NCI-H2171 treated with DMSO at 0.1 percent for 48 hours (cell line): ENCODE data around the gene KAT8.

Source experiments
- DNase-seq: peaks from one replicate; lab custom pipeline; 2025; lab: John Stamatoyannopoulos, UW

KAT8 gene

DNA sequence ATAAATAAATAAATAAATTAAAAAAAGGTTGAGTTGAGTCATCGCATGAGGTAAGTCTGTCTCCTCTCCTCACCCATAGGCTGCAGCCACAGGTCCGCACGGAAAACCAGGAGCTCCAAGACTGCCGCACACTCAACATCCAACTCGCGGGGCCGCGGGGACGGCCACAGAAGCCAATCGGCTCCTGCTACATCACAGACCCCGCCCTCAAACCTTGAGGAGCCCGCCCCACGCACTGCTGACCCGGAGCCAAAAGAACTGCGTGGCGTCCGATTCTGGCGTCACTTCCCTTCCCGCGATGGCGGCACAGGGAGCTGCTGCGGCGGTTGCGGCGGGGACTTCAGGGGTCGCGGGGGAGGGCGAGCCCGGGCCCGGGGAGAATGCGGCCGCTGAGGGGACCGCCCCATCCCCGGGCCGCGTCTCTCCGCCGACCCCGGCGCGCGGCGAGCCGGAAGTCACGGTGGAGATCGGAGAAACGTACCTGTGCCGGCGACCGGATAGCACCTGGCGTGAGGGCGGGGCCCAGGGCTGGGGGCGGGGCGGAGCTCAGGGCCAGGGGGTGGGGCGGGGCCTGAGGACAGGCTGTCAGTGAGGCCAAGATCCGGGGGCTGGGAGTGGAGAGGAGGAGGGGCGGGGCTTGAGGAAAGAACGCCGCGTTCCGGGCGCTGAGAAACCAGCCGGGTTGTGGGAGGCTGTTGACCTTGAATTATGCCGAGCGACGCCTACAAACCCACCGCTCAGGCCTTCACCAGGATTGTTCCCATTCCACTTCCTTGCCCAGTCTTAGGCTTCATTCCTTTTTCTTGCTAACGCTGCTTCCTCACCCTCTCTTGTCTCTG lies at the start of gene KAT8:
Gene KAT8 (plus strand): TSS at position 281 of the 839 bp plus-strand sequence. CDS start 18 bp downstream, at position 299.
- DNase-seq, result peak; percentile 98

DNA sequence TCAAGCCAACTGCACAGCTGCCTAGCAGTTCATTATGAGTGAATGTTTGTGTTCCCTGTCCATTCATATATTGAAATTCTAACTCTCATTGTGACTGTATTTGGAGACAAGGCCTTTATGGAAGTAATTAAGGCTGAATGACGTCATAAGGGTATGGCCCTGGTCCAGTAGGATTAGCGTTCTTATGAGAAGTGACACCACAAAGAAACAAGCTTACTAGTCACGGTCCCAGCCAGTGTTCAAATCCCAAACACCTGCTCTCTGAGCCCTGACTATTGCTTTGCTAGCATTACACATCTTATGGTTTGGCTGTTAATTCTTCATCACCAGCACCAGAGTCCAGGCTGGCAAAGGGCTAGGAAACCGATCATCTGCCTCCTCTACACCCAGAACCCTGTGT lies 45.6 kb upstream of the KAT8 start:
- no peak for DNase-seq

GRCh38 chr16:31072540-31073141 lies 44.8 kb upstream of the KAT8 start:
- DNase-seq, result no peak

GRCh38 chr16:31073142-31073969 lies 44.1 kb upstream of the KAT8 start:
- peak; percentile 87 for DNase-seq

DNA sequence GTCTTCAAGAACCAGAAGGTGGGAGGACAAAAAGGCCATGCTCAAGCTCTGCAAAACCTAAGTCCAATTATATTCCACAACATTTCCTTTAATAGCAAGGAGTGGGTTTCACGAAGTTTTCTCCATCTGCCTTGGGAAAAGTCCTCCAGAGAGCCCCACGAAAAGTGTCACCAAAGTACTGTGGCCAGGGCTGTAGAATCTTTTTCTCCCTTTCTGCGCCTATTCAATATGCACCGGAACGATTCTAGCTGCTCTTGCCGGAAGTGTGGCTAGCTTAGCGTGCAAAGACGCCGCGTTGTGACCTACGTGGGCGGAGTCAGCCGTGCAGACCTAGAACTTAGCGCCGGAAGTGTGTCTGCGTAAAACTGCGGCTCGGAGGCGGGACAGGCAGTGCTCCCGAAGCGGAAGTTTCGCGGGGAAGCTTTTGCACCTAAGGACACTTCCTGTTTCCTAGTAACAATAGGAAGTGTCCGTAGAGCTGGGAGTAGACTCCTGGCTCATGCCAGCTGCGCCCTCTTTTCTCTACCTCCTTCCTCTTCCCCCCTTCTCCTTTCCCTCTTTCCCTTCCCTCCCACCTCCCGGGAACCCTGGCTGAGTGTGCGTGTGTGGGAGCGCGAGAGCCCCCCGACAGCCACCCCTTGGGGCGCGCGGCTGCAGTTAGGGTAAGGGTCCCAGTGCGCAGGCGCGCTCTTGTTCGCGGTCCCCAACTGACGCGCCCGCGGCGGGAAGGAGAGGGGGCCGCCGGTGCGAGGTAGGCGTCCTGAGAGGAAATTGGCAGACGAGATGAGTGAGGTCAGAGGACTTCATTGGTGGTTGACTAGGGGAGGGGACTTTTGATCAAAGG lies 43.3 kb upstream of the KAT8 start, which contains the start of the genes ZNF646 and ZNF668:
Gene ZNF646 (plus strand): TSS at position 453 of the 844 bp plus-strand sequence. CDS start 1,903 bp downstream, outside the sequence.
Gene ZNF668 (minus strand): TSS at position 271 of the 844 bp plus-strand sequence. CDS start 9,781 bp downstream, outside the sequence.
- DNase-seq, result peak; percentile 100

GRCh38 chr16:31074814-31075183 lies 42.7 kb upstream of the KAT8 start:
- DNase-seq, result no peak

- no peak for DNase-seq
These were observed 41.1 kb upstream of the KAT8 start for GRCh38 chr16:31076319-31076718.

- no peak for DNase-seq
These were observed 40.4 kb upstream of the KAT8 start for GRCh38 chr16:31077024-31077423.

GRCh38 chr16:31077592-31078396 lies 39.7 kb upstream of the KAT8 start:
- no peak for DNase-seq

DNA sequence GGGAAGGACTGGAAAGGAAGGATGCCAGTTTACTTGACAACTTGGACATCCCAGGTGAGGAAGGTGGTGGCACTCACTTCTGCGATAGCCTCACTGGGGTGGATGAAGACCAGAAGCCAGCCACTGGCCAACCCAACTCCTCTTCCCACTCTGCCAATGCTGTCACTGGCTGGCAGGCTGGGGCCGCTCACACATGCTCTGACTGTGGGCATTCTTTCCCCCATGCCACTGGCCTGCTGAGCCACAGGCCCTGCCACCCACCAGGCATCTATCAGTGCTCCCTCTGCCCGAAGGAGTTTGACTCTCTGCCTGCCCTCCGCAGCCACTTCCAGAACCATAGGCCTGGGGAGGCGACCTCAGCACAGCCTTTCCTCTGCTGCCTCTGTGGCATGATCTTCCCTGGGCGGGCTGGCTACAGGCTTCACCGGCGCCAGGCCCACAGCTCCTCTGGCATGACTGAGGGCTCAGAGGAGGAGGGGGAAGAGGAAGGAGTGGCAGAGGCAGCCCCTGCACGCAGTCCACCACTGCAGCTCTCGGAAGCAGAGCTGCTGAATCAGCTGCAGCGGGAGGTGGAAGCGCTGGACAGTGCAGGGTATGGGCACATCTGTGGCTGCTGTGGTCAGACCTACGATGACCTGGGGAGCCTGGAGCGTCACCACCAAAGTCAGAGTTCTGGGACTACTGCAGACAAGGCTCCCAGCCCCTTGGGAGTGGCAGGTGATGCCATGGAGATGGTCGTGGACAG lies 38.7 kb upstream of the KAT8 start:
- DNase-seq, result no peak

DNA sequence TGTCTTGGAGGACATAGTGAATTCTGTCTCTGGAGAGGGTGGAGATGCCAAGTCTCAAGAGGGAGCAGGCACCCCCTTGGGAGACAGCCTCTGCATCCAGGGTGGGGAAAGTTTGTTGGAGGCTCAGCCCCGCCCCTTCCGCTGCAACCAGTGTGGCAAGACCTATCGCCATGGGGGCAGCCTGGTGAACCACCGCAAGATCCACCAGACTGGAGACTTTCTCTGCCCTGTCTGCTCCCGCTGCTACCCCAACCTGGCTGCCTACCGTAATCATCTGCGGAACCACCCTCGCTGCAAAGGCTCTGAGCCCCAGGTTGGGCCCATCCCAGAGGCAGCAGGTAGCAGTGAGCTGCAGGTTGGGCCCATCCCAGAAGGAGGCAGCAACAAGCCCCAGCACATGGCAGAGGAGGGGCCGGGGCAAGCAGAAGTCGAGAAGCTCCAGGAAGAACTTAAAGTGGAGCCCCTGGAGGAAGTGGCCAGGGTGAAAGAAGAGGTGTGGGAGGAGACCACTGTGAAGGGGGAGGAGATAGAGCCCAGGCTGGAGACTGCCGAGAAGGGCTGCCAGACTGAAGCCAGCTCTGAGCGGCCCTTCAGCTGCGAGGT lies 38.0 kb upstream of the KAT8 start:
- no peak for DNase-seq

GRCh38 chr16:31080035-31080629 lies 37.3 kb upstream of the KAT8 start:
- DNase-seq, result no peak

DNA sequence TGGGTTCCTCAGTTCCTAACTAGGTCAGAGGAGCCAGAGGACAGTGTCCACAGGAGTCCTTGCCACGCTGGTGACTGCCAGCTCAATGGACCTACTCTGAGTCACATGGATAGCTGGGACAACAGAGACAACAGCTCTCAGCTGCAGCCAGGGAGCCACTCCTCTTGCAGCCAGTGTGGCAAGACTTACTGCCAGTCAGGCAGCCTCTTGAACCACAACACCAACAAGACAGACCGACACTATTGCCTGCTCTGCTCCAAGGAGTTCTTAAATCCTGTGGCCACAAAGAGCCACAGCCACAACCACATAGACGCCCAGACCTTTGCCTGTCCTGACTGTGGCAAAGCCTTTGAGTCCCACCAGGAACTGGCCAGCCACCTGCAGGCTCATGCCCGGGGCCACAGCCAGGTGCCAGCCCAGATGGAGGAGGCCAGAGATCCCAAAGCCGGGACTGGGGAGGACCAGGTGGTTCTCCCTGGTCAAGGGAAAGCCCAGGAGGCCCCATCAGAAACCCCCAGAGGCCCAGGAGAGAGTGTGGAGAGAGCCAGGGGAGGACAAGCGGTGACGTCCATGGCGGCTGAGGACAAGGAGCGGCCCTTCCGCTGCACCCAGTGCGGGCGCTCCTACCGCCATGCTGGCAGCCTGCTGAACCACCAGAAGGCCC lies 36.6 kb upstream of the KAT8 start:
- no peak for DNase-seq

DNA sequence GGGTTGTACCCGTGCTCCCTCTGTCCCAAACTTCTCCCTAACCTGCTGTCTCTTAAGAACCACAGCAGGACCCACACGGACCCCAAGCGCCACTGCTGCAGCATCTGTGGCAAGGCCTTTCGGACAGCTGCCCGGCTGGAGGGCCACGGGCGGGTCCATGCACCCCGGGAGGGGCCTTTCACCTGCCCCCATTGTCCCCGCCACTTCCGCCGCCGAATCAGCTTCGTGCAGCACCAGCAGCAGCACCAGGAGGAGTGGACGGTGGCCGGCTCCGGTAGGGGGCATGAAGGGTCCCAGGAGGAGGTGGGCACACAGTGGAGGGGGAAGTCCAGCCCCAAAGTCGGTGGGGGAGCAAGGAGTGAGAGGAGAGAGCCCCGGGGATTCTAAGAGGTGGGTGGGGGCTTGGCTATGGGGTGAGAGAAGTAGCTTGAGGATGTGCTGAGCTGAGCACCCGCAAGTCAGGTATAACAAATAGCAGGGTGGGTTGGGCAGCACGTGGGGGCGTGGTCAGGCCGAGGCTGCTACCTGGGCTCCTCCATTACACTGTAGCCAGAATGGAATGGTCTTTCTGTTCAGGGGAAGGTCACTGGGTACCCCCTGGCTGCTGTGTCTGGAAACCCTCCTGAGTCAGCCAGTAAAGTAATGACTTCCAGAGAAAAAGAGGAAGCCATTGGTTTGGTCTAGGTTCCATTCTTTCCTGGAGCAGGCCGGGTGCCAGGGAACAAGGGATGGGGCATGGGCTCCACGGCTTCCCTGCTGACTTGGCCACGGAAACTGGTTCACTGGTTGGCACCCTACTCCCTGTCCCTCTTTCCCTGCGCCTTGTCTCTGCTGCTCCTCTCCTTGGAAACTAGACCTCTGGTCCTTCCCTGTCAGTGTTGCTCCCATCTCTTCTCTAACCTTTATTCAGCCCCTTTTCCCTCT lies 35.8 kb upstream of the KAT8 start:
- no peak for DNase-seq

GRCh38 chr16:31082368-31083045 lies 35.0 kb upstream of the KAT8 start:
- DNase-seq, result no peak

DNA sequence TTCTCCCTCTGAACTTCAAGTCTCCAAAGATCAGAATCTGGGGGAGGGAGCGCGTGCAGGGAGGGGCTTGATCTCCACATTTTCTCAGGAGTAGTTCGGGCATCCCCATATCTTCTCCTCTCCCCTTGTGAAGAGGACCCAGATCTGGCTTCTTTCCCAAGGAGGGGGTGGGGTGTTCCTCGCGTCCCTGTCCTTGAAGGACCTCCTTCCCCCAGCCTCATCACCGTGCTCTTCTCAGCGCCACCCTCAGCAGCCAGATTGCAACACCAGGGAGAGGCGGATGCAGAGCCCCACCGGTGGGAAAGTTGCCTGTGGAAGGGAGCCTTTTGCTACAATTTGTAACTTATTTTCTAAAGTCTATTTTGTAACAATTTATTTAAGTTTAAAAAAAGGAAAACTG lies 34.4 kb upstream of the KAT8 start:
- DNase-seq, result no peak

GRCh38 chr16:31083556-31083955 lies 33.9 kb upstream of the KAT8 start:
- DNase-seq, result no peak
